ENCODE data around the gene KRT86.

DNA sequence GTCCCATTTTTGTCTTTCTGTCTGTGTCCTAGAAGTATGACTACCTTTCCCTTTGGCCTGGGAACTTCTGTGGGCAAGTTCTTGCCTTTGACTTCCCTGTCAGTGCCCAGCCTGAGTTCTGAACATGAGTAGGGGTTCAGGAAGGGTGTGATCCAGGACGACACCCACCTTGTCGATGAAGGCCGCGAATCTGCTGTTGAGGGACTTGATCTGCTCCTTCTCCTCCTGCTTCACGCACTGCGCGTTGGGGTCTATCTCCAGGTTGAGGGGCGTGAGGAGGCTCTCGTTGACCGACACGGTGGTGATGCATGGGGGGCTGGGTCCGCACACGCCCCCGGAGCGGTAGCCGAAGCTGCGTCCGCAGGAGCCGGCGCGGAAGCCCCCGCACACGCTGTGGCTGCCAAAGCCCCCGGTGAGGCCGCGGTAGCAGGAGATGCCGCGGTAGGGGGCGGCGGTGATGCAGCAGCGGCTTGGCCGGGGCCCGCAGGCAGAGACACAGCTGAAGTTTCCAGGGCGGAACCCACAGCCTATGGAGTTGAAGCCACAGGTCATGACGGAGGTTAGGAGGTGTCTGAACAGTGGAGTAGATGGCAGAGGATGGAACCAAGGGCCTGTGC lies 46.4 kb downstream of the KRT86 start, which contains the start of gene KRT83:
- TF ChIP-seq, protein P1, sequence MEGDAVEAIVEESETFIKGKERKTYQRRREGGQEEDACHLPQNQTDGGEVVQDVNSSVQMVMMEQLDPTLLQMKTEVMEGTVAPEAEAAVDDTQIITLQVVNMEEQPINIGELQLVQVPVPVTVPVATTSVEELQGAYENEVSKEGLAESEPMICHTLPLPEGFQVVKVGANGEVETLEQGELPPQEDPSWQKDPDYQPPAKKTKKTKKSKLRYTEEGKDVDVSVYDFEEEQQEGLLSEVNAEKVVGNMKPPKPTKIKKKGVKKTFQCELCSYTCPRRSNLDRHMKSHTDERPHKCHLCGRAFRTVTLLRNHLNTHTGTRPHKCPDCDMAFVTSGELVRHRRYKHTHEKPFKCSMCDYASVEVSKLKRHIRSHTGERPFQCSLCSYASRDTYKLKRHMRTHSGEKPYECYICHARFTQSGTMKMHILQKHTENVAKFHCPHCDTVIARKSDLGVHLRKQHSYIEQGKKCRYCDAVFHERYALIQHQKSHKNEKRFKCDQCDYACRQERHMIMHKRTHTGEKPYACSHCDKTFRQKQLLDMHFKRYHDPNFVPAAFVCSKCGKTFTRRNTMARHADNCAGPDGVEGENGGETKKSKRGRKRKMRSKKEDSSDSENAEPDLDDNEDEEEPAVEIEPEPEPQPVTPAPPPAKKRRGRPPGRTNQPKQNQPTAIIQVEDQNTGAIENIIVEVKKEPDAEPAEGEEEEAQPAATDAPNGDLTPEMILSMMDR (IDR thresholded peaks at IDR 0.05): no peak
- TF ChIP-seq POLR2A (IDR thresholded peaks at IDR 0.05): no peak
